Gastroesophageal sphincter (tissue), 4 donors: ENCODE measurements around the gene HECW1. TPM values are rescaled to one million over a fixed set of nuclear protein-coding genes. Genes with fewer than 3 reads are reported as not detected.

ENCODE experiments used
- ATAC-seq: fragments of 150-250 bp; one replicate; pipeline ENCODE4 v1.9.1; 2016; ENCODE audit warnings: mild to moderate bottlenecking, moderate library complexity
- H3K27ac ChIP-seq, 4 donors: fragments of 200-600 bp; sonication (generic) in 3 of 4; 1 replicate in 3 of 4; 2 replicates in 1 of 4; pipeline ENCODE4 v1.5.1; 2016 to 2019
- H3K27me3 ChIP-seq: fragments of 200-600 bp; sonication (generic); one replicate; pipeline ENCODE4 v1.5.1; 2019
- H3K36me3 ChIP-seq, 2 donors: fragments of 200-600 bp; sonication (generic); one replicate each; pipeline ENCODE4 v1.5.1; 2019; ENCODE audit warnings: control low read depth in 1 of 2
- H3K4me1 ChIP-seq, 3 donors: fragments of 200-600 bp; sonication (generic); 1 replicate in 2 of 3; 2 replicates in 1 of 3; pipeline ENCODE4 v1.5.1; 2016 to 2019; ENCODE audit warnings: control low read depth in 2 of 3
- H3K4me3 ChIP-seq, 2 donors: fragments of 200-600 bp; sonication (generic); one replicate each; pipeline ENCODE4 v1.5.1; 2019; ENCODE audit warnings: mild to moderate bottlenecking in 1 of 2, moderate library complexity in 1 of 2
- H3K9me3 ChIP-seq, 3 donors: fragments of 200-600 bp; sonication (generic); one replicate each; pipeline ENCODE4 v1.5.1; 2017 to 2019; ENCODE audit warnings: control low read depth in 2 of 3
- EP300 ChIP-seq: sonication (generic); formaldehyde crosslinking; IDR thresholded peaks from one replicate; pipeline ENCODE4 v1.6.1; 2017; ENCODE audit warnings: antibody characterized with exemption, mild to moderate bottlenecking
- POLR2A ChIP-seq, 2 donors: fragments of 450-650 bp; IDR thresholded peaks; one replicate each; pipeline ENCODE4 v1.6.1; 2017; ENCODE audit warnings: antibody characterized with exemption in 2 of 2, mild to moderate bottlenecking in 2 of 2, moderate library complexity in 1 of 2
- POLR2AphosphoS5 ChIP-seq: sonication (generic); formaldehyde crosslinking; IDR thresholded peaks from one replicate; pipeline ENCODE4 v1.6.1; 2017; ENCODE audit warnings: antibody characterized with exemption
- WGBS, 2 donors: methylation state at CpG; one replicate each; pipeline ENCODE4 v1.1.5; 2018; ENCODE audit warnings: low coverage in 1 of 2; 5-methylcytosine and 5-hydroxymethylcytosine counted together
- total RNA-seq, 4 donors: library from RNA; depleted of rRNA; stranded (reverse); fragments of >200 nt; gene quantifications; one replicate each; pipeline ENCODE4 v1.1.0, GENCODE V29; 2016
- TF ChIP-seq, protein P1 (sequence below), 4 experiments: fragments of 200-600 bp in 2 of 4; fragments of 450-650 bp in 2 of 4; sonication (generic) in 1 of 4; IDR thresholded peaks; one replicate each; pipeline ENCODE4 v1.5.1; 2017 to 2019; ENCODE audit warnings: antibody characterized with exemption in 4 of 4, mild to moderate bottlenecking in 2 of 4, moderate library complexity in 2 of 4

The HECW1 gene
- total RNA-seq, 4 donors from 2014 or later: 0.04 to 0.31 (median 0.13) TPM; not detected in 1

DNA sequence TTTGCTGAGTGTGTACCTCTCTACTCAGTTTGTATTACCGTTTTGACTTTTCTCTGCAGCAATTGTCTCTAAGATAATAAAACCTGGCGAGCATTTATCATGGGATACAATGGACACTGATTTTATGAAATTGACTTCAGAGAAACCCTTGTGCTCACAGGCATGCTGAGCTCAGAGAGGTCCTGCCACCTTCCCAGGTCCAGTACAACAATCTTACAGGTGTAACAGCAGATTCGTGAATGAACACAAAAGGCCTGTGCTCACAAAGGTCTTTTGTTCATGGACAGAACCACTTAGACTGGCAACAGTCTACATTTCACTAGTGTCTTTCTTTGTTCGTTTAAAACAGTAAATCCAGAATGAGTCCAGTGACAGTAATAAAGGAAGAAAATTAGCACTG lies 43.2 kb downstream of the HECW1 start:
- Histone ChIP-seq H3K27me3 (no peaks in the 10 kb centered on the region), H3K4me3 (no peak overlapping the region), H3K36me3 (no peaks in the 10 kb centered on the region), H3K9me3 (no peaks in the 10 kb centered on the region), H3K4me1 (no peaks in the 10 kb centered on the region), H3K27ac (no peak overlapping the region)
- TF ChIP-seq POLR2A (IDR thresholded peaks at IDR 0.05) (no peak), EP300 (no peak), POLR2AphosphoS5 (no peak)
- TF ChIP-seq, protein P1, sequence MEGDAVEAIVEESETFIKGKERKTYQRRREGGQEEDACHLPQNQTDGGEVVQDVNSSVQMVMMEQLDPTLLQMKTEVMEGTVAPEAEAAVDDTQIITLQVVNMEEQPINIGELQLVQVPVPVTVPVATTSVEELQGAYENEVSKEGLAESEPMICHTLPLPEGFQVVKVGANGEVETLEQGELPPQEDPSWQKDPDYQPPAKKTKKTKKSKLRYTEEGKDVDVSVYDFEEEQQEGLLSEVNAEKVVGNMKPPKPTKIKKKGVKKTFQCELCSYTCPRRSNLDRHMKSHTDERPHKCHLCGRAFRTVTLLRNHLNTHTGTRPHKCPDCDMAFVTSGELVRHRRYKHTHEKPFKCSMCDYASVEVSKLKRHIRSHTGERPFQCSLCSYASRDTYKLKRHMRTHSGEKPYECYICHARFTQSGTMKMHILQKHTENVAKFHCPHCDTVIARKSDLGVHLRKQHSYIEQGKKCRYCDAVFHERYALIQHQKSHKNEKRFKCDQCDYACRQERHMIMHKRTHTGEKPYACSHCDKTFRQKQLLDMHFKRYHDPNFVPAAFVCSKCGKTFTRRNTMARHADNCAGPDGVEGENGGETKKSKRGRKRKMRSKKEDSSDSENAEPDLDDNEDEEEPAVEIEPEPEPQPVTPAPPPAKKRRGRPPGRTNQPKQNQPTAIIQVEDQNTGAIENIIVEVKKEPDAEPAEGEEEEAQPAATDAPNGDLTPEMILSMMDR (IDR thresholded peaks at IDR 0.05): no peak
- no peak for ATAC-seq
- WGBS, 2 donors: 69 to 71% methylated on average over 4 of the region's 4 CpGs

DNA sequence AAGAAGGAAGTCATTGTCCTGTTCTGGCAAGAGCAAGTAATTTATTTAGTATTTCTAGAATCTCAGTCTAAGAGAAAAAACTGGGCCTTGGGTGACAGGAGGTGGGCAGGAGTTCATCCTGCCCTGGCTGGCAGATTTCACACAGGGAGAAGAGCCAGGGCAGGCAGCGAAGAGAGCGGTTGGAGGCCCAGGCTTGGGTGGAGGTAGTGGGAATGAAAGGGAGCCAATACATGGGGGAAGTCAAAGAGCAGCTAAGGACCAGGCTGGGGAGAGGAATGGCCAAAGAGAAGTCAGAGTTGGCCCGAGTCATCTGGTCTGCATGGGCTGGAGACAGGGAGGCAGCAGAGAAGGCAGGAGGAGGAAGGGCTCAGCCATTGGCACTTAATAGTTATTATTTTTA lies 51.4 kb downstream of the HECW1 start:
- ATAC-seq: no peak
- TF ChIP-seq, protein P1 (IDR thresholded peaks at IDR 0.05): no peak
- no peak for TF ChIP-seq EP300
- no peak for TF ChIP-seq POLR2A (IDR thresholded peaks at IDR 0.05)
- TF ChIP-seq POLR2AphosphoS5: no peak
- no peak overlapping the region for H3K27ac ChIP-seq
- H3K36me3 ChIP-seq: no peaks in the 10 kb centered on the region
- no peaks in the 10 kb centered on the region for H3K9me3 ChIP-seq
- H3K4me3 ChIP-seq: no peak overlapping the region
- H3K27me3 ChIP-seq: no peaks in the 10 kb centered on the region
- 92 to 100% methylated on average over 1 to 3 of the region's 3 CpGs for WGBS, 2 donors
- peaks cover 0 to 7% (median 0%) of the 10 kb centered on the region in 3 donors for H3K4me1 ChIP-seq

DNA sequence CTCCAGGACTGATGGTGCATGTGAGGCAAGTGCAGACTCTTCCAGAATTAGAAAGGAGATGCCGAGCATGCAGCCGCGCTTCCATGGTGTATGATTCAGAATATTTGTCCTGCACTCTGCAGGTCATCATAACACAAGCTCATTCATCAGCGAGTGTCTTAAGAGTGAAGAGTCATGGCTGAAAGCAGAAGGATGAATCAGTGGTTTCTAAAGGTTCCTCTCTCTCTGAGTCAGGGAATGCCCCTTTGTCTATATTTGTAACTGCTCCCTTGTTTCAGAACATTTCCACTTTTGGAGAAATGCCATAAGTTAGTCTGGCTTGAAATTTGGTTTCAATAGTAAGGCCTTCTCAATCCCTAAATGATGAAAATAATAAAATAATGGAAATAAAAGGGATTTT lies 52.3 kb downstream of the HECW1 start:
- Histone ChIP-seq H3K36me3 (no peaks in the 10 kb centered on the region), H3K27me3 (no peaks in the 10 kb centered on the region), H3K9me3 (no peaks in the 10 kb centered on the region), H3K27ac (no peak overlapping the region), H3K4me3 (no peak overlapping the region), H3K4me1 (peaks cover 0 to 7% (median 0%) of the 10 kb centered on the region in 3 donors)
- ATAC-seq: peak; percentile 52
- TF ChIP-seq, protein P1 (IDR thresholded peaks at IDR 0.05): no peak
- TF ChIP-seq POLR2AphosphoS5: peak; percentile 15
- 0 to 29% methylated on average over 4 of the region's 4 CpGs for WGBS, 2 donors

DNA sequence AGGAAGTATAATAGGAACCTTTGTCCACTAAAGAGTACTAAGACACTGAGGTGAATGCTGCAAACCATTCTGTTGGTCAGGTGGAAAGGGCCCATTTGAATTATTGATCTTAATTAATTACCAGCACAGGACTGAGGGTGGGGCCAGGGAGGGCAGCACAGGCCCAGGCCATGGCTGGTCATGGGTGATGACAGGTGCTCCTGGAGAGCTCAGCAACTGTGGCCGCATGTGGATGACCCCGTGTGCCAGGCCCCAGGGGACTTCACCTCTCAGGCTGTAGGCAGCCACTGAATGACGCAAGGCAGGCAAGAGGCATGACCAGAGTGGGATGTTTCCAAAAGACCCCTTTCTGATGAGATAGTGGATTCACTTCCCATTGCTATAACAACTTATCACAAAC lies 54.2 kb downstream of the HECW1 start:
- Histone ChIP-seq H3K4me3 (no peak overlapping the region), H3K9me3 (no peaks in the 10 kb centered on the region), H3K4me1 (peaks cover 0 to 7% (median 0%) of the 10 kb centered on the region in 3 donors), H3K36me3 (no peaks in the 10 kb centered on the region), H3K27me3 (peaks cover 8% of the 10 kb centered on the region), H3K27ac (no peak overlapping the region)
- ATAC-seq: no peak
- no peak for TF ChIP-seq EP300
- no peak for TF ChIP-seq POLR2A (IDR thresholded peaks at IDR 0.05)
- TF ChIP-seq, protein P1 (IDR thresholded peaks at IDR 0.05): no peak
- TF ChIP-seq POLR2AphosphoS5: no peak
- no CpG with 5 or more reads among the region's 3 CpGs for WGBS, 2 donors

DNA sequence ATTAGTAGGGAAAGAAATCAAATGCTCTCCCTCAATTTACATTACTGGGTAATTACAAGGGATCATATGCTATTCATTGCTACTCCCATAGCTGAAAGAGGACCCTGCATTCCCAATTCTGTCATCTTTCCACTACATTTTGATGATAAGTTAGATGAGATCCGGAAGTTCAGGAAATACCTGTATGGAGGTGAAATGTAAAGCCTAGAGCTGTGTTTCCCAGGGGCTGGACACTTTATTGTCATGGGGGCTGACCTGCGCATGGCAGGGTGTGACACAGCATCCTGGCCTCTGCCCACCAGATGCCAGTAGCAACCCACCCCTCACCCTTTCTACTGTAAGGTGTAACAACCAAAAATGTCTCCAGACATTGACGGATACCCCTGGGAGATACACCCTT lies 56.6 kb downstream of the HECW1 start:
- Histone ChIP-seq H3K36me3 (no peaks in the 10 kb centered on the region), H3K4me3 (no peak overlapping the region), H3K4me1 (peaks cover 0 to 7% (median 0%) of the 10 kb centered on the region in 3 donors), H3K9me3 (no peaks in the 10 kb centered on the region), H3K27me3 (peaks cover 16% of the 10 kb centered on the region), H3K27ac (no peak overlapping the region)
- TF ChIP-seq POLR2A (IDR thresholded peaks at IDR 0.05): no peak
- TF ChIP-seq POLR2AphosphoS5: no peak
- TF ChIP-seq, protein P1 (IDR thresholded peaks at IDR 0.05): no peak
- TF ChIP-seq EP300: no peak
- 92 to 96% methylated on average over 3 of the region's 3 CpGs for WGBS, 2 donors
- no peak for ATAC-seq
